Naive thymus-derived CD4-positive, alpha-beta T cell (primary cell): ENCODE results near the gene RRP1B. TPM values are rescaled to one million over a fixed set of nuclear protein-coding genes. Genes with fewer than 3 reads are reported as not detected.

Experiments
- ATAC-seq: fragments of 150-1000 bp; cut with Tn5 transposase; 2 replicates; pipeline ENCODE4 v1.10.0; 2021; ENCODE audit warnings: mild to moderate bottlenecking, moderate library complexity
- CTCF ChIA-PET: fragments of 350-600 bp; sonication (Branson Sonifier 250); formaldehyde crosslinking; loops from one replicate; lab custom pipeline; 2021; ENCODE audit warnings: antibody characterized with exemption; lab: Charles Lee
- POLR2A ChIA-PET: fragments of 350-600 bp; sonication (Branson Sonifier 250); formaldehyde crosslinking; loops from one replicate; lab custom pipeline; 2021; ENCODE audit warnings: antibody characterized with exemption, inconsistent platforms; lab: Charles Lee
- DNase-seq, 9 donors: peaks; one replicate each; pipeline versions ENCODE4 v3.0.0 to v3.0.0-alpha.2; 2020 to 2022; ENCODE audit warnings: mixed read lengths in 1 of 9
- H3K27ac ChIP-seq: one replicate; pipeline ENCODE4 v1.7.0; 2013; ENCODE audit warnings: mild to moderate bottlenecking, low read depth, low read length, moderate library complexity
- H3K27me3 ChIP-seq, 2 donors: one replicate each; pipeline ENCODE4 v1.7.0; 2013; ENCODE audit warnings: low read length in 2 of 2, mild to moderate bottlenecking in 2 of 2, moderate library complexity in 2 of 2; ENCODE audit not compliant: control insufficient read depth in 2 of 2, insufficient read depth in 2 of 2
- H3K36me3 ChIP-seq, 3 experiments: 1 replicate in 2 of 3; 2 replicates in 1 of 3; pipeline ENCODE4 v1.7.0; 2013; ENCODE audit warnings: low read length in 3 of 3, mild to moderate bottlenecking in 3 of 3, moderate library complexity in 1 of 3; ENCODE audit not compliant: insufficient read depth in 3 of 3, control insufficient read depth in 2 of 3
- H3K4me1 ChIP-seq, 2 donors: one replicate each; pipeline ENCODE4 v1.7.0; 2013; ENCODE audit warnings: low read length in 2 of 2, mild to moderate bottlenecking in 2 of 2, moderate library complexity in 1 of 2; ENCODE audit not compliant: control insufficient read depth in 2 of 2, insufficient read depth in 2 of 2
- H3K4me3 ChIP-seq: 2 replicates; pipeline ENCODE4 v1.7.0; 2013; ENCODE audit warnings: mild to moderate bottlenecking, low read length
- H3K9me3 ChIP-seq, 3 experiments: 1 replicate in 2 of 3; 2 replicates in 1 of 3; pipeline ENCODE4 v1.7.0; 2013; ENCODE audit warnings: low read length in 3 of 3; ENCODE audit not compliant: control insufficient read depth in 2 of 3
- H3K27ac Mint-ChIP-seq, 9 donors: one replicate each; pipeline ENCODE4 v1.8.0; 2020 to 2022; ENCODE audit warnings: mixed read lengths in 9 of 9, mild to moderate bottlenecking in 8 of 9, moderate library complexity in 5 of 9, inconsistent platforms in 2 of 9
- H3K27me3 Mint-ChIP-seq, 5 donors: one replicate each; pipeline ENCODE4 v1.8.0; 2021 to 2022; ENCODE audit warnings: mixed read lengths in 5 of 5, mild to moderate bottlenecking in 1 of 5
- H3K36me3 Mint-ChIP-seq, 5 donors: one replicate each; pipeline ENCODE4 v1.8.0; 2020 to 2022; ENCODE audit warnings: mixed read lengths in 5 of 5, mild to moderate bottlenecking in 3 of 5, inconsistent platforms in 1 of 5
- H3K4me1 Mint-ChIP-seq, 7 donors: one replicate each; pipeline ENCODE4 v1.8.0; 2020 to 2022; ENCODE audit warnings: mixed read lengths in 7 of 7, mild to moderate bottlenecking in 3 of 7, inconsistent platforms in 1 of 7
- H3K4me3 Mint-ChIP-seq, 10 donors: one replicate each; pipeline ENCODE4 v1.8.0; 2020 to 2022; ENCODE audit warnings: mild to moderate bottlenecking in 10 of 10, mixed read lengths in 10 of 10, moderate library complexity in 6 of 10, inconsistent platforms in 2 of 10
- H3K9me3 Mint-ChIP-seq, 11 donors: one replicate each; pipeline ENCODE4 v1.8.0; 2020 to 2022; ENCODE audit warnings: mixed read lengths in 11 of 11, mild to moderate bottlenecking in 4 of 11, inconsistent platforms in 1 of 11, moderate library complexity in 1 of 11
- intact Hi-C, 2 donors: fragments of 100-400 bp; cut with micrococcal nuclease; formaldehyde crosslinking; loops; one replicate each; pipeline ENCODE4 v1.15.1; 2023
- polyA plus RNA-seq, 2 donors: library from polyadenylated mRNA; unstranded; fragments of 300-500 nt; fragmentation: Illumina TruSeq; gene quantifications; one replicate each; pipeline ENCODE4 v1.2.3, GENCODE V29; 2021
- total RNA-seq, 6 experiments: library from RNA in 5 of 6; stranded (reverse) in 5 of 6; gene quantifications; 1 replicate in 5 of 6; 2 replicates in 1 of 6; pipeline ENCODE4 v1.2.3 and lab custom pipeline; 2021 to 2026

RRP1B gene
- total and polyA plus RNA-seq, 7 experiments from 2014 or later = 23.9 to 49.3 (median 39.6) TPM

- ChIA-PET CTCF (no interaction called here), POLR2A (no interaction called here)
- Histone ChIP-seq H3K4me1 (peaks cover 24 to 31% of the 10 kb centered on the region in 2 donors), H3K4me3 (no peak overlapping the region), H3K27me3 (no peaks in the 10 kb centered on the region), H3K36me3 (peaks cover 7 to 57% (median 14%) of the 10 kb centered on the region in 3 experiments), H3K9me3 (no peaks in the 10 kb centered on the region), H3K27ac (no peak overlapping the region)
- no peaks in the 10 kb centered on the region for H3K27me3 Mint-ChIP-seq
- H3K27ac Mint-ChIP-seq = no peak overlapping the region
- peaks cover 48 to 84% (median 64%) of the 10 kb centered on the region in 7 donors for H3K4me1 Mint-ChIP-seq
- ATAC-seq (no peak), DNase-seq (no peak)
- H3K4me3 Mint-ChIP-seq = peak overlapping the region in 1 of 10 donors; percentile 37
- intact Hi-C loops = loop anchor here (5.0 to 10.0 kb wide), 4 partner anchors 52 to 1166 kb away; partner anchors contain the start of genes CSTB (in 1 of the 2), PDXK (in 1 of the 2), PKNOX1 (in 1 of the 2) and RSPH1 (in 1 of the 2)
- peaks cover 6 to 51% (median 31%) of the 10 kb centered on the region in 5 donors for H3K36me3 Mint-ChIP-seq
- peaks cover 0 to 6% (median 0%) of the 10 kb centered on the region in 11 donors for H3K9me3 Mint-ChIP-seq
These were observed 3.7 kb downstream of the RRP1B start for GRCh38 chr21:43663033-43663432.

DNA sequence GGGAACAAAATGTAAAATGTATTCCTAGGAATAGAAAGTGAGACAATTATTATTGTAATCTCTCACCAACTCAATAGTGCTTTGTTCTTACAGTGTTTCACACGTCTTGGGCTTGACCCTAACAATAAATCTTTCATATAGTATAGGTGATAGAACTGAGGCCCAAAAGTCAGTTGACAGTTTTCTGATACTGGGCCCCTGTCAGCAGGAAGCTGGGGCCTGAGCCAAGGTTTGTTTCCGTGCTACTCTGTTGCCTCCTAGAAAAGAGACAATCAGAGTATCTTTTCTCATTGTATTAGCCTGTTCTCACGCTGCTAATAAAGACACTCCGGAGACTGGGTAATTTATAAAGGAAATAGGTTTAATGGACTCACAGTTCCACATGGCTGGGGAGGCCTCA is 5.0 kb downstream of the RRP1B start:
- peaks cover 7 to 59% (median 14%) of the 10 kb centered on the region in 3 experiments for H3K36me3 ChIP-seq
- Mint-ChIP-seq H3K27ac (no peak overlapping the region), H3K36me3 (peaks cover 6 to 51% (median 31%) of the 10 kb centered on the region in 5 donors), H3K4me1 (peaks cover 48 to 80% (median 60%) of the 10 kb centered on the region in 7 donors), H3K9me3 (peaks cover 0 to 6% (median 0%) of the 10 kb centered on the region in 11 donors), H3K27me3 (no peaks in the 10 kb centered on the region), H3K4me3 (peak overlapping the region in 1 of 10 donors; percentile 48)
- ChIA-PET CTCF (no interaction called here), POLR2A (no interaction called here)
- H3K27me3 ChIP-seq = no peaks in the 10 kb centered on the region
- no peak overlapping the region for H3K27ac ChIP-seq
- ATAC-seq (no peak), DNase-seq (no peak)
- H3K4me3 ChIP-seq = no peak overlapping the region
- intact Hi-C loops = loop anchor here (5.0 to 10.0 kb wide), 4 partner anchors 50 to 1167 kb away; partner anchors contain the start of genes CSTB (in 1 of the 2), PDXK (in 1 of the 2), PKNOX1 (in 1 of the 2) and RSPH1 (in 1 of the 2)
- peaks cover 12 to 24% of the 10 kb centered on the region in 2 donors for H3K4me1 ChIP-seq
- H3K9me3 ChIP-seq = no peaks in the 10 kb centered on the region

DNA sequence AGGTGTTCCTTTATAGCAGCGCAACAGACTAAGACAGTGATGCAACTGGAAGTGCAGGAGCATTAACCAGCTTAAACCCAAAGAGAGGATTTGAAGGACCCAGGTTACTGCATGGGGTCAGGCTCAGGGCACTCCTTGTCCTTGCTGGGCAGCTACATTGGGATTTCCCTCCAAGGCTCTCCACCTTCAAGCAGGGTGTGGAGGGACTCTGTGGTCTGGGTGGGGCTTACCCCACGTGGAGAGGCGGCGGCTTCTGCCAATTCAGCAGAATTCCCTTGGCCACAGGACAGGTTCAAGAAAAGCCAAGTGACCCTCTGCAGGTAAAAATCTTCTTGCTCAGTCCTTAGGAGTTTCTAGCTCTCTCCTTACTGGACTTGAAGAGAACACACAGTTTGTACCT is 6.5 kb downstream of the RRP1B start:
- Histone ChIP-seq H3K4me1 (peaks cover 9 to 18% of the 10 kb centered on the region in 2 donors), H3K9me3 (no peaks in the 10 kb centered on the region), H3K4me3 (no peak overlapping the region), H3K27me3 (no peaks in the 10 kb centered on the region), H3K36me3 (peaks cover 7 to 68% (median 14%) of the 10 kb centered on the region in 3 experiments), H3K27ac (no peak overlapping the region)
- Mint-ChIP-seq H3K27ac (peak overlapping the region in 1 of 9 donors; percentile 28), H3K4me3 (peak overlapping the region in 3 of 10 donors; percentile 6 to 46 (median 44)), H3K36me3 (peaks cover 13 to 54% (median 40%) of the 10 kb centered on the region in 5 donors), H3K9me3 (peaks cover 0 to 6% (median 0%) of the 10 kb centered on the region in 11 donors), H3K4me1 (peaks cover 45 to 78% (median 61%) of the 10 kb centered on the region in 7 donors), H3K27me3 (no peaks in the 10 kb centered on the region)
- no peak for ATAC-seq
- intact Hi-C loops = loop anchor here in 1 of 2 donors (10.0 kb wide), 3 partner anchors 49 to 691 kb away; partner anchors contain the start of genes CSTB, PDXK and PKNOX1
- DNase-seq = no peak
- CTCF ChIA-PET = no interaction called here
- POLR2A ChIA-PET = no interaction called here

GRCh38 chr21:43667191-43667904 is 8.0 kb downstream of the RRP1B start:
- intact Hi-C loops = loop anchor here in 1 of 2 donors (10.0 kb wide), 3 partner anchors 47 to 693 kb away; partner anchors contain the start of genes CSTB, PDXK and PKNOX1
- no peak for ATAC-seq
- Mint-ChIP-seq H3K4me1 (peaks cover 34 to 63% (median 46%) of the 10 kb centered on the region in 7 donors), H3K27ac (peak overlapping the region in 2 of 9 donors; percentile 30 to 59), H3K27me3 (no peaks in the 10 kb centered on the region), H3K36me3 (peaks cover 7 to 47% (median 33%) of the 10 kb centered on the region in 5 donors), H3K4me3 (peak overlapping the region in 6 of 10 donors; percentile 2 to 54 (median 28)), H3K9me3 (peaks cover 0 to 6% (median 0%) of the 10 kb centered on the region in 11 donors)
- Histone ChIP-seq H3K36me3 (peaks cover 14 to 73% (median 16%) of the 10 kb centered on the region in 3 experiments), H3K27ac (no peak overlapping the region), H3K9me3 (no peaks in the 10 kb centered on the region), H3K4me3 (no peak overlapping the region), H3K4me1 (peaks cover 0 to 4% of the 10 kb centered on the region in 2 donors), H3K27me3 (no peaks in the 10 kb centered on the region)
- ChIA-PET POLR2A (no interaction called here), CTCF (no interaction called here)
- no peak for DNase-seq

DNA sequence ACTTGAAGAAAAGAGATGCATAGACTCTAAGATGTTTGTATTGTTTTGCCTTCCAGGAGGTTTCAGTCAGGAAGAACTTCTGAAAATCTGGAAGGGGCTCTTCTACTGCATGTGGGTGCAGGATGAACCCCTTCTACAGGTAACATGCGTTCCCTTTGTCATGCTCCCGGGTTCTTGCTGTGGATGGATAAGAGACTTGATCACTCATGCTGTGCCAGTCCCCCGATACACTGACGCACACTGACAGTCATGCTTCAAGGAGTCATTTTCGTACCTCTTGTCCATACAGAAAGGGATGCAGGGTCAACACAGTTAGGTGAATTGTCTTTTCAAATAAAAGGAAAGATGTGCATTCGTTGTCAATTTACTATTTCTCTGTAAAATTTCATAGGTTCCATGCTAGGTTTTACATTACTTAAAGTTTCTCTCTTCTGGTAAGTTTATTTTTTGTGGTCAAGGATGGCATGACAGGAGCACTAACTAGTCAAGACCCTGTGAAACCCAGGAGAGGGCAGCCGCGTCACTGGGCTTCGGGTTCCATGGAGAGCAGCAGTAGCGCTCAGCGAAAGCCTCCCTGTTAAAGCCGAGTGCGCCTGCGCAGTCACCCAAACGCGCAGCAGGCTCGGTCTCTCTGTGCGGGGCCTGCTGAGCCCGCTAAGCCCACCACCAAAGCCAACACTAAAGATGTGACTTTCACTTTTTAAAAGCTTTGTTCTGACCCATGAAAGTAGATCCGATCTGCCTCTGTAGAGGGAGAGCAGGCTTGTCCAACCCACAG is 10.7 kb downstream of the RRP1B start:
- CTCF ChIA-PET = no interaction called here
- Histone ChIP-seq H3K27me3 (no peaks in the 10 kb centered on the region), H3K36me3 (peaks cover 6 to 72% (median 16%) of the 10 kb centered on the region in 3 experiments), H3K9me3 (no peaks in the 10 kb centered on the region), H3K27ac (no peak overlapping the region), H3K4me1 (no peaks in the 10 kb centered on the region), H3K4me3 (no peak overlapping the region)
- POLR2A ChIA-PET = no interaction called here
- intact Hi-C loops = loop anchor here in 1 of 2 donors (10.0 kb wide), 3 partner anchors 45 to 695 kb away; partner anchors contain the start of genes CSTB, PDXK and PKNOX1
- Mint-ChIP-seq H3K27ac (peak overlapping the region in 2 of 9 donors; percentile 6 to 28), H3K4me3 (peak overlapping the region in 1 of 10 donors; percentile 56), H3K36me3 (peaks cover 14 to 39% (median 31%) of the 10 kb centered on the region in 5 donors), H3K27me3 (no peaks in the 10 kb centered on the region), H3K4me1 (peaks cover 16 to 42% (median 34%) of the 10 kb centered on the region in 7 donors), H3K9me3 (peaks cover 0 to 6% (median 0%) of the 10 kb centered on the region in 11 donors)
- ATAC-seq (no peak), DNase-seq (no peak)

DNA sequence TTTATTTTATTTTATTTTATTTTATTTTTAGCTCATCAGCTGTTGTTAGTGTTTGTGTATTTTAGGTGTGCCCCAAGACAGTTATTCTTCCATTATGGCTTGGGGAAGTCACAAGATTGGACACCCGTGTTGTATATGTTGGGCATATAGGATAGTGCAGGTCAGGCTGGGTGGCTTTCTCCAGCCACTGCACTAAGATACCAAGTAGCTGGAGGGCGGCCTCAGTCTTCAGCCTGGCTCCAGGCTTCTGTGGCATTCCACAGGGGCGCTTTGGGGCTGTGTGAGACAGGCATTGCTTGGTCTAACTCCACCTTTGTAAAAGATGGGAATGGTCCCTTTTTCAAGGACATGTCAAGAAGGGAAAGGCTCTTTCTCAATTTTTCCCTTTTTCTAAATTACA is 16.5 kb downstream of the RRP1B start:
- Mint-ChIP-seq H3K9me3 (peaks cover 0 to 1% (median 0%) of the 10 kb centered on the region in 11 donors), H3K36me3 (peaks cover 24 to 54% (median 28%) of the 10 kb centered on the region in 5 donors), H3K4me3 (no peak overlapping the region), H3K27ac (no peak overlapping the region), H3K4me1 (peaks cover 2 to 23% (median 11%) of the 10 kb centered on the region in 7 donors), H3K27me3 (no peaks in the 10 kb centered on the region)
- H3K4me1 ChIP-seq = no peaks in the 10 kb centered on the region
- H3K27ac ChIP-seq = no peak overlapping the region
- intact Hi-C loops = no loop called here
- POLR2A ChIA-PET = interaction anchor here (4.2 kb wide), 1 partner anchor 16 kb away, joined by 17 read pairs; the partner anchor contains the start of genes HSF2BP and RRP1B
- CTCF ChIA-PET = no interaction called here
- ATAC-seq (no peak), DNase-seq (no peak)
- H3K4me3 ChIP-seq = no peak overlapping the region
- H3K27me3 ChIP-seq = no peaks in the 10 kb centered on the region
- H3K36me3 ChIP-seq = peaks cover 22 to 80% (median 30%) of the 10 kb centered on the region in 3 experiments
- H3K9me3 ChIP-seq = no peaks in the 10 kb centered on the region
